ENCODE results near the gene LRIG3. TPM values are rescaled to one million over a fixed set of nuclear protein-coding genes. Genes with fewer than 3 reads are reported as not detected.

Gene LRIG3
- 33.5 and 40.7 TPM in 2 replicates for total RNA-seq

GRCh38 chr12:58920102-58920960 is at the start of gene LRIG3:
Gene LRIG3, minus strand, starts transcription at chr12:58920504. Its CDS starts 269 bp downstream, at chr12:58920235.

